T-helper 2 cell treated with Interferon-gamma antibody and Interleukin-4, amounts not matched to agents 100 ng/mL and 5 ng/mL, for 36 hours (primary cell): ENCODE data around the gene GLYR1. TPM values are rescaled to one million over a fixed set of nuclear protein-coding genes. Genes with fewer than 3 reads are reported as not detected.

Source experiments
- intact Hi-C: fragments of 100-400 bp; cut with micrococcal nuclease; formaldehyde crosslinking; loops from one replicate; pipeline ENCODE4 v1.15.1; 2023
- total RNA-seq: library from RNA; stranded (reverse); gene quantifications from 2 replicates; pipeline ENCODE4 v1.2.3, GENCODE V29; 2022

The GLYR1 gene
- total RNA-seq, 1 donor from 2014 or later, result 116 TPM

DNA sequence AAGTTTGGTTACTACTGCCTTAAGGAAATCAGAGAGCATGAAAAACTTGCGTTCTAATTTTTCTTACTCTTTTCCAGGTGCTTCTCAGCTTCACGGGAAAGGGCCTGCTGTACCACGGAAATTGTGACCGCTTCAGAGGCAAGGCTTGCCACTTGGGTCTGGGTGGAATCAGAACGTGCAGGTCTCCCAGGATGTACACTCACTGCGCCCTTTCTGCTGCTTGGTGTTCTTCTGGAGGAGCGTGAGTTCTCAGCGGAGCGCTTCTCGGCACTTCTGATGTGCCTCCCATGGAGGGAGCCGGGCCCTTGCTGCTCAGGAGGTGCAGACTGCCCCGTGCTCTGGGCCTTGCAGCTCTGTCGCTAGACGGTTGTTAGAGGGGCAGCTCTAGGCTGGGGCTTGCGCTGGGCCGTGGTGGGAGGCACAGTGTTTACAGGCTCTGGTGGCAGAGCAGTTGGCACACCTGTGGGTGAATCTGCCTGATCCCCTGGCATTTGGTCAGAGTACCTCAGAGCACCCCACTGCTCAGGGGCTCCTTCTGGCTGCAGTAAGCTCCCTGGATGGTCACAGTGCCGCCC is 33.0 kb upstream of the GLYR1 start:
- intact Hi-C loops, result no loop called here

- intact Hi-C loops, result no loop called here
Observed at GRCh38 chr16:4879049-4879448, 32.0 kb upstream of the GLYR1 start.

- intact Hi-C loops, result no loop called here
Observed at GRCh38 chr16:4877380-4877685, 30.2 kb upstream of the GLYR1 start.

DNA sequence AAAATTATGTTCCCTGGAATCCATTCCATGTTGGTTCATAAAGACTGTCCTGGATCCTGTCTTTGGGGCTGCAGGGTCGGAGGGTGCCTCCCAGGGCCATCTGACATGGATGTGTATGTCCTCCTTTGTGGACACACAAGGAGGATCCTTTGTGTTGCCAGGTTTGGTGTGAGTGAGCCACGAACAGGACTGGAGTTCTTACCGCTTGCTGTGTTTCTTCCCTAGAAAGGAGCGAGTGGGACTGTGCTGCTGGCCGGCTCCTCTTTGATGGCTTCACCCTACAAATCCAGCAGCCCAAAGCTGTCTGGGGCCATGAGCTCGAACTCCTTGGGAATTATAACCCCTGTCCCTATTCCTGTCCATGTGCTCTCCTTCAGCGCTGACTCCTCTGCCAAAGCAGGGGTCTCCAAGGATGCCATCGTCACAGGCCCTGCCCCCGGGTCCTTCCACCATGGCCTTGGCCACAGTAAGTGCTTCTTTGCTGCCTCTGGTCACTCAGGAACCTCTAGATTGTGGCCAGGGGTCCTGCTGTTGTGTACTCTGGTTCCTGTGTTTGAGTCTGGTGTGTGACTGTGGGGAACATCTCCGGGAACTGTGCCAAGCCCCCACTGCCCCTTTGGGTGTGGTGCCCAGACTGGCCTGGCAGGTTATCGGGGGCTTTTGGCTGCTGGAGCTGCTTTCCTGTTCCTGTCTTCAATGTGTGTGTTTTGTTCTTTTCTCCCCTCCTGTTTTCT is 29.7 kb upstream of the GLYR1 start:
- intact Hi-C loops, result no loop called here

DNA sequence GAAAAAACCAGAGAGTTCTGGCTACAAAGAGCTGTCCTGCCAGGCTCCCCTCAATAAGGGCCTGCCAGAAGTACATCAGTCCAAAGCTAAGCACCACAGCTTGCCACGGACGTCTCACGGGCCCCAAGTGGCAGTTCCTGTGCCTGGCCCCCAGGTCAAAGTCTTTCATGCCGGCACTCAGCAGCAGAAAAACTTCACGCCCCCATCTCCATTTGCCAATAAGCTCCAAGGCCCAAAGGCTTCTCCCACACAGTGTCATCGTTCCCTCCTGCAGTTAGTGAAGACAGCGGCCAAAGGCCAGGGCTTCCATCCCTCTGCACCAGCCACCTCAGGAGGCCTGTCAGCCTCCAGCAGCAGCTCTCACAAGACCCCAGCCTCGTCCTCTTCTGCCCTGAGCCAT is 27.6 kb upstream of the GLYR1 start:
- intact Hi-C loops, result no loop called here

DNA sequence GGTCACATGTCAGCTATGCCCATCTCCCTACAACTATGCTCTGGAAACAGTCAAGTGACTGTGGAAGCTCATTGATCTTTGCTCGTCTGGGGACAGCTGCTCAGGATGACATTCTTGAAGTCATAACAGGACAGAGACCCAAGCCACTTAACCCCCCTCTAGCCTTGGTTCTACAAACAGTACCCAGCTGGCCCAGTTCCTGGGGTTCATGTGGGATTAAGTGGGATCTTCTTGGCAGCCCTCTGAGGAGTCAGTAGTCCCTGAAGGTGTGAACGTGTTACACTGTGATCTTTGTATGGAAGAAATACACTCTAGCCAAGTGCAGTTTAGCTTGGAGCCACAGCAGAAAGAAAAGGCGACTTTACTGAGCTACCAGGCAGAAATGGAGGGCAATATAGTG is 26.0 kb upstream of the GLYR1 start:
- intact Hi-C loops, result no loop called here

DNA sequence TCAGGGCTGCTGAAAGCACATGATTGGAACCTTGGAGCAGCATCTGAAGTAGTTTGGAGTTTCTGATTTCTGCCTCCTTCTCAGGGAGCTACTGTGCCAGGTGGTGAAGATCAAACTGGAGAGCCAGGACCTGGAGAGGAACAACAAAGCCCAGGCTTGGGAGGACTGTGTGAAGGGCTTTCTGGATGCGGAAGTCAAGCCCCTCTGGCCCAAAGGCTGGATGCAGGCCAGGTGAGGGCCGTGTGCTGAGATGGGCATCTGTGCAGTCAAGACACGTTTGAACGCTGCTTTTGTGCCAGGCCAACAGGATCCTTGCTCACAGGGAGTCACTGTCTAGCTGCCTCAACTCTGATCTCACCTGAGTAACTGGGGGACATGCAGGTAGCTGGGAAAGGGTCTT is 24.0 kb upstream of the GLYR1 start:
- intact Hi-C loops, result no loop called here

- intact Hi-C loops, result no loop called here
Observed at GRCh38 chr16:4870138-4870671, 23.1 kb upstream of the GLYR1 start.

DNA sequence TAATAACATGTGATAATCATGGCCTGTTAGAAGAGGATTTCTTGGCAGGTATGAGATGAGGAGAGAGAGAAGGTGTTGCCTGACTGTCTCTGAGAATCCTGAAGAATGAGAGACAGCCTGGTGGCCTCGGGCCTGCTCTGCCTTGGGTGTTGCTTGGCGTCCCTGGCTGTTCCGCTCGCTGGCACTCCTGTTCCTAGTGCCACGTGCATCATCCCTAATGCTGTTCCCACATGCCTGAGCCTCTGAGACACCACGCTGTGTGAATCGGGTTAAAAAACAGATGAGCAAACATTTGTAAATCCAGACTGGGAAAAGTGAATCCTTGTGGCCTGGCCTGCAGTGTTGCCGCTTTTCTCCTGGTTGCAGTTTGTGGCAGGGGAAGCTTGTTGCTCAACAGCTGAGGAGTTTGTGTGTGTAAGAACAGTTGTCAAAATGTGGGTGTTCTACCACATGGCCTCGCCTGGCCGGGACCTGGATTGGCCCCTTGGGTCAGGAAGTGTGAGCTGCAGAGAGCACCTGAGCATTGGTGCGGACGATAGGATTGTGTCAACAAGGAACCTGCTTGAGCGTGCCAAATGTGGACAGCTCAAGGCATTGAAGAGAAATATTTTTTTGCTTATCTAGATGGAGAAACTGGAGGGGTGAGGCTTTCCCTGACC is 22.2 kb upstream of the GLYR1 start:
- intact Hi-C loops, result no loop called here

DNA sequence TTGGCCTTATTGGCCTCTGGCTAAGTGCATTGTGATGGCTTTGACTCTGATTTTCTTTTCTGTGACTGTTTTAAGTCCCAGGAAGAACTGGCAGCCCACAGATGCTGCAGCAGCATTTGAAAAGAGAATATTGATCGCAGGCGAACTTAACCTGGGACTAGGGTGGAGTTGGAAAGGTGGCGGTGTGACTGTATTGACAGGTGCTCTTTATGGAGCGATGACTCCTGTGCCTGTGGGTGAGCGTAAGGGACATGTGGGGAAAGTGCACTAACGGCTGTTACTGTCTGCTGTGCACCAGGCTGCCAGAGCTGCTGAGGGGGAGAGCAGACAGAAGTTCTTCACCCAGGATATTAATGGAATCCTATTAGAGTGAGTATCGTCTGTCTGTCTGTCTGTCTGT is 21.4 kb upstream of the GLYR1 start:
- intact Hi-C loops, result no loop called here

DNA sequence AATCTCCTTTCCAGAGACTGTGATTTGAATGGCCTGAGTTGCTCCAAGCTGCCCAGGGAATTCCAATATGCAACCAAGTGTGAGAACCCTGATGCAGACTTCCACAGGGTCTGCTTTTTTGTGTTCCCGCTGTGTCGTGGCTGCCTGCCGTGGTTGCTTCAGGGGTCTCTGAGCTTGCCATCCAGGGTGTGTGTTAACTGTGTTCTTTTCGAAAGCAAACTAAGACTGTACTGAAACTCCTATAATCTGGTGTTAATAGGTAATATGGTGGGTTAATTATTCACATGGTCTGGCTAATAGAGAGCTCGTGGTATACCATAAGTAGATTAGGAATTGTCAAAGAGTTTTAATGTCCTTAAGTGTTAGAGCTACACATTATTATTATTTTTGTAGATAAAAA is 20.9 kb upstream of the GLYR1 start:
- intact Hi-C loops, result no loop called here

DNA sequence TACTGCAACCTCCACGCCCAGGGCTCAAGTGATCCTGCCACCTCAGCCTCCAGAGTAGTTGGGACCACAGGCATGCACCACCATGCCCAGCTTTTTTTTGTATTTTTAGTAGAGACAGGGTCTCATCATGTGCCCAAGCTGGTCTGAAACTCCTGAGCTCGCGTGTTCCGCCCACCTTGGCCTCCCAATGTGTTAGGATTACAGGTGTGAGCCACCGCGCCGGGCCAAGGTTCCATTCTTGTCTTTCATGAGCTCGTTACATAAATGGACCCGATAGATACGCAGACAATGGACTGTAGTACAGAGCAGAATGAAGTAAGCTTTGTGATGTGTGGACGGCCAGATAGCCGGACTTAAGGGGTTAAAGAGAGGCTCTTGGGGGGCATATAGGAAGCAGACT is 19.5 kb upstream of the GLYR1 start:
- intact Hi-C loops, result no loop called here

DNA sequence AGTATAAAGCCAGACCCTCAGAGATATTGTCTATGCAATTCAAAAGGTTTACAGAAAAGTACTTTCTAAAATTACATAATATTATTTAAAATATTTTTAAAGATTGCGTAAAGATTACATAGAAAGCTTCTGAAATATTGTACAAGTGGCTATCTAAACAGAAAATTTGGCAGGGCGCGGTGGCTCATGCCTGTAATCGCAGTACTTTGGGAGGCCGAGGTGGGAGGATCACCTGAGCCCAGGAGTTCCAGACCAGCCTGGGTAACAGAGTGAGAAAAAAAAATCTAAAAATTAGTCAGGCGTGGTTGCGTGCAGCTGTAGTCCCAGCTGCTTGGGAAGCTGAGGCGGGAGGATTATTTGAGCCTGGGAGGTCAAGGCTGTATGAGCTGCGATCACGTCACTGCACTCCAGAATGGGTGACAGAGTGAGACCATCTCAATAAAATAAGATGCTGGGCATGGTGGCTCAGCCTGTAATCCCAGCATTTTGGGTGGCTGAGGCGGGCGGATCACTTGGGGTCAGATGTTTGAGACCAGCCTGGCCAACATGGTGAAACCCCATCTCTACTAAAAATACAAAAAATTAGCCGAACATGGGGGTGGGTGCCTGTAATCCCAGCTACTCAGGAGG is 18.3 kb upstream of the GLYR1 start:
- intact Hi-C loops, result no loop called here

GRCh38 chr16:4864728-4865127 is 17.6 kb upstream of the GLYR1 start:
- intact Hi-C loops, result no loop called here

GRCh38 chr16:4862639-4863038 is 15.6 kb upstream of the GLYR1 start:
- intact Hi-C loops, result no loop called here

DNA sequence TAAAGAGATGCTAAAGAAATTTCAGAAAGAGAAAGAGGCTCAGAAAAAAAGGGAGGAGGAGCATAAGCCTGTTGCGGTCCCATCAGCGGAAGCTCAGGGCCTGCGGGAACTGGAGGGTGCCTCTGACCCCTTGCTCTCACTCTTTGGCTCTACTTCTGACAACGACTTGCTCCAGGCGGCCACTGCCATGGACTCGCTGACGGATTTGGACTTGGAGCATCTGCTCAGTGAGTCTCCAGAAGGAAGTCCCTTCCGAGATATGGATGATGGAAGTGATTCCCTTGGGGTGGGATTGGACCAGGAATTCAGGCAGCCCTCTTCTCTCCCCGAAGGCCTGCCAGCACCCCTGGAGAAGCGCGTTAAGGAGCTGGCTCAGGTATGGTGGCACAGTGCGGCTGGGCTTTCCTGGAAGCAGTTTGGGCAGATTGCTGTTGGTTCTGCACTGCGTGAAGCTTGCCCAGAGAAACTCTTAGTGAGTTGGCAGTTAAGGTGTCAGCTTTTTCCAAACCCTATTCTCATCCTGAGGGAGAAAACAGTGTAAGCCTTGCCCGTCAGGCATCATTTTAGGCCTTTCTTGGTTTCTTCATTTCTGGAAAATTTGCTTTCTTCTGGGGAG is 13.7 kb upstream of the GLYR1 start:
- intact Hi-C loops, result no loop called here

DNA sequence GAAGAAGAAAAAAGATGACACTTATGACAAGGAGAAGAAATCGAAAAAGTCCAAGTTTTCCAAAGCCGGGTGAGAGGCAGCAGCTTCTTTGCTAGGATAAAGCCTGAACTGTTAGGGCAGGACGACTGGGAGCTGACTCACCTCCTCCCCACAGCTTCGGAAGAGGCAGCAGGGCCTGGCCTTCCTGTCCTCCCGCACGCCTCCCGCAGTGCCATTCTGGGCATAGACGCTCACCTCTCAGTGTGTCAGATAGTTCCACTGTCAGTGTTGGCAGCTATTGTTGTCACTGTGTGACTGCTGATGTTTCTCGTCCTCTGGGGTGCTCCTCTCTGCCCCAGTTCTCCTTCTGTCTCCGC is 12.8 kb upstream of the GLYR1 start:
- intact Hi-C loops, result no loop called here

DNA sequence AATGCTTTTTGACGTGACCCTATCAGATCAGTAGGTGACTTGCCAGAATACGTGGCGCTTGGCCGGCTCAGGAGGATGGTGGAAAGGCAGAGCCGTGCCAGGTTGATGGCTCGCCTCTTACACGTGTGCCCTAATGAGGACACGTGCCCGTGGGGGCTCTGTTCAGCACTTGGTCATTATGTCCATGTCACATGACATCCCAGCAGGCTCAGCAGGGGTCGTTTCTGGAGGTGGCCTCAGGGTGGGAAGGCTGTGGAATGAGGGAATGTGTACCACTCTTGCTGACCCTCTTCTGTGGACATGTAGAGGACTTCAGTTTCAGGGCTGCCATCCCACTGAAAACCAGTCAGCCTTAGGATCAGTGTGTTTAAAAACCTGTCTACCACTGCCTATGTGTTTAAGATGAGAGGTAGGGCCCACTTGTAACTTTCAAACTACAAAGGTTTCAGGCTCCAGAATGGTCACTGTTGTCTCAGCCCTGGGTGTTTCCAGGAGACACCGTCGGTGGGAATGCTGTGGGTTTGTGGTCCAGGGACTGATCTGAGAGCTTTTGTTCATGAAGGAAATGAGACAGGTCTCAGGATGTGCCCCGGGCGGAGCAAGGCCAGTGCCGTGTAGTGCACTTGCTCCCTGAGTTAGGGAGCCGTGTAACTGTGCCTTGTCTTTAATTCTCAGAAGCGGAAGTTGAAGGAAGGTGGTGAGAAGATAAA is 12.3 kb upstream of the GLYR1 start:
- intact Hi-C loops, result no loop called here

DNA sequence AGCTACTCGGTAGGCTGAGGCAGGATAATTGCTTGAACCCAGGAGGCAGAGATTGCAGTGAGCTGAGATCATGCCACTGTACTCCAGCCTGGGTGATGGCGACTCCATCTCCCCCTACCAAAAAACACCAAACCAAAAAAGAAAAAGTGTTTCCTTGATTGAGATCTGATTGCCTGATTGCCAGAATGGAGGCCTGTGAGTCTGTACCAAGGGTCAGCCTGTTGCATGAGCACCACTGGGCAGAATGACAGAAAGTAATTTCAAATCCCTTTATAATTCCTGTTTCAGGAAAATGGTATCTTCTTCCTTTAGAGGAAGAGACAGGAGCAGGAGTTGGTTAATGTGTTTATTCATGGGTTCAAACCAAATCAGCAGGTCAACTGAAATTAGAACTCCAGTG is 8.7 kb upstream of the GLYR1 start:
- intact Hi-C loops, result no loop called here

GRCh38 chr16:4855371-4855770 is 8.3 kb upstream of the GLYR1 start:
- intact Hi-C loops, result no loop called here

DNA sequence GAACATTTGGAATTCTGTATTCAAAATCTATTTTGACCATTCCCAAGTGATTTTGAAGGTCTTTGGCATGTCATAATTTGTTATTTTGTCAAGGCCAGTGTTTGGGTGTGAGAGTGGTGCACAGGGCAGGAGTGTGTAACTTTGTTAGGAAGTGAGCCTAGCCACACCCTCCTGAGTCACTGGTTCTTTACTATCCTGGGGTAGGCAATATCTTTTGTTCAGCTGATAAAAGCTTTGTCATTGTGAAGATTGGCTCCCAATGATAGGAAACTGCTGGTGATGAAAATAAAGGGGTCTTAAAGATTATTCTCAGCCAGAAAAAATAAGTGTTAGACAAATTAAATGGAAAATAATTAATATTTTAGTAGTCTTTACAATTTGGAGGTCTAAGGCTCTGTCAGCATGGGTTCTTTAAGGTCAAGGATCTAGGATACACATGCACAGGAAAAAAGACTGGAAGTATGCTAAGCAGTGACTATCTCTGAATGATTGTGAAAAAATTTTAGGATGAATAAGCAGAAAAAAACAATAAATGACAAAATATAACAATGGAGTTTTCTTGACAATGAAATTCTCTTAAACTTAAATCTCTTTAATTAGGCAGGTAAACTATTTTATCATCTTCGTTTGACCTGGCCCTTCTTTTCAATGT is 5.3 kb upstream of the GLYR1 start:
- intact Hi-C loops, result no loop called here
